HPDE6-E6E7 (cell line): ENCODE measurements around the gene CACNA2D3.

ENCODE experiments used
- DNase-seq: peaks from one replicate; pipeline ENCODE4 v3.0.0; 2011; ENCODE audit warnings: missing footprints; ENCODE audit errors: extremely low spot score

The CACNA2D3 gene

GRCh38 chr3:54217828-54218227 lies 95.5 kb downstream of the CACNA2D3 start:
- DNase-seq, result no peak

- no peak for DNase-seq
Observed at GRCh38 chr3:54222316-54222715, 100.0 kb downstream of the CACNA2D3 start.

GRCh38 chr3:54223063-54223462 lies 100.7 kb downstream of the CACNA2D3 start:
- no peak for DNase-seq

GRCh38 chr3:54225841-54226528 lies 103.6 kb downstream of the CACNA2D3 start:
- no peak for DNase-seq

GRCh38 chr3:54228806-54229205 lies 106.5 kb downstream of the CACNA2D3 start:
- no peak for DNase-seq

- DNase-seq, result no peak
Observed at GRCh38 chr3:54232618-54233017, 110.3 kb downstream of the CACNA2D3 start.

- no peak for DNase-seq
Observed at GRCh38 chr3:54235998-54236397, 113.6 kb downstream of the CACNA2D3 start.

GRCh38 chr3:54237109-54237508 lies 114.8 kb downstream of the CACNA2D3 start:
- no peak for DNase-seq

GRCh38 chr3:54237788-54238502 lies 115.6 kb downstream of the CACNA2D3 start:
- DNase-seq, result no peak

GRCh38 chr3:54240309-54240708 lies 118.0 kb downstream of the CACNA2D3 start:
- DNase-seq, result no peak

GRCh38 chr3:54243056-54243931 lies 120.9 kb downstream of the CACNA2D3 start:
- DNase-seq, result no peak

- DNase-seq, result no peak
Observed at GRCh38 chr3:54243960-54244682, 121.8 kb downstream of the CACNA2D3 start.

- no peak for DNase-seq
Observed at GRCh38 chr3:54251705-54252104, 129.4 kb downstream of the CACNA2D3 start.

GRCh38 chr3:54257125-54257720 lies 134.9 kb downstream of the CACNA2D3 start:
- DNase-seq, result no peak

- no peak for DNase-seq
Observed at GRCh38 chr3:54259636-54260035, 137.3 kb downstream of the CACNA2D3 start.

GRCh38 chr3:54261141-54261540 lies 138.8 kb downstream of the CACNA2D3 start:
- no peak for DNase-seq

GRCh38 chr3:54262541-54262940 lies 140.2 kb downstream of the CACNA2D3 start:
- no peak for DNase-seq

- DNase-seq, result no peak
Observed at GRCh38 chr3:54262946-54263345, 140.6 kb downstream of the CACNA2D3 start.

- DNase-seq, result no peak
Observed at GRCh38 chr3:54264050-54264449, 141.7 kb downstream of the CACNA2D3 start.

GRCh38 chr3:54270816-54271526 lies 148.6 kb downstream of the CACNA2D3 start:
- no peak for DNase-seq

GRCh38 chr3:54273791-54274190 lies 151.4 kb downstream of the CACNA2D3 start:
- no peak for DNase-seq
